ENCODE results near the gene RANBP1.

Gene RANBP1

DNA sequence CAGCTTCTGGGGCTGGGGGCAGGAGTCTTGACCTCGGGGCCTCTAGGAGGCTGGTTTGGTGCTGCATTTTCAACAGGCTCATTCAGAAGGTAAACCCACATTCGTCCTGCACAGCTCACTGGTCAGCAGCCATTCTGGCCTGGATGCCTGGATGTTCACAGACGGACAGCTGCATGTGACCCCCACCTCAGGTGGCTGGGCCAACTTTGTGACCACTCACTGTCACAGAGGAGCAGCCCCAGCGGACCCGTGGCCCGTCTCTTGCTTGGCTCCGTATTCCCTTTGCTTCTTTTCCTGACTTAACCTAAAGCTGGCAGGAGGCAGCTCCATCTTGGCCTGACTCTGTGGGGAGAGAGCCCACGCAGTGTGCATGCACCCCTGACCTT lies 27.6 kb upstream of the RANBP1 start:
- no peak for TF ChIP-seq Cebpa-rat (IDR thresholded peaks at IDR 0.05)
- peaks cover 21% of the 10 kb centered on the region for H3K4me1 ChIP-seq
- no peak overlapping the region for H3K9ac ChIP-seq
- peaks cover 95% of the 10 kb centered on the region for H4K20me1 ChIP-seq
- no peak overlapping the region for H3K27ac ChIP-seq
- no peaks in the 10 kb centered on the region for H3K9me3 ChIP-seq
- H3K4me3 ChIP-seq: no peak overlapping the region
- peaks cover 96% of the 10 kb centered on the region for H3K36me3 ChIP-seq
- no peak overlapping the region for H3K4me2 ChIP-seq
- no peaks in the 10 kb centered on the region for H3K27me3 ChIP-seq

DNA sequence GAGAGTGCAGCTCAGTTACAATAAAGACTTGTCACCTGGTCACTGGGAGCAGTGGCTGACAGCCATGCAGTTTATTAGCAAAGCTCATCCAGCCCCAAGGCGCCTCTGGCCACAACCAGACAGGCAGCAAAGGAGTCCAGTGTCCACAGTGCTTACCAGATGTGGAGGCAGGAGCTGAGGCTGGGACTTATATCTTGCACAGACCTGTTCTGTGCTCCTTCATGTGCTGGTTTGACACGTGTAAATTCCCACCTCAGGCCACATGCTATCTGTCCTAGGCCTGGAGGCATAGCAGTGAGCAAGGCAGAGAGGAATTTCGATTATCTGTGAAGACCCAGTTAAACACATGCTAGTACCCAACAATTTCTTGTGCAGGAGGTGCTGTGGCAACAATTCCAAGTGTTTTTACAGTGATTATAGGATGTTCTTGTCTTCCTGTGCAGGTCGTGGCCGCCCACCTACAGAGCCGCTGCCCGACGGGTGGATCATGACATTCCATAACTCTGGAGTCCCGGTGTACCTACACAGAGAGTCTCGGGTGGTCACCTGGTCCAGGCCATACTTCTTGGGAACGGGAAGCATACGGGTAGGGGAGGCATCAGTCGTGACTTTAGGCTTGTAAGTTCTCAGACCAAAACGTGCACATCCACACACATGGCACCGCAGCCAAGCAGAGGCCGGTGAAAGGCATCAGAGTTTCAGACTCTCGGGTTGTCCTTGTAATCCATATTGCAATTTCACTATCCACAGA lies 26.5 kb upstream of the RANBP1 start:
- Histone ChIP-seq H3K27ac (no peak overlapping the region), H3K9ac (no peak overlapping the region), H3K4me3 (no peak overlapping the region), H3K4me1 (peaks cover 10% of the 10 kb centered on the region), H3K9me3 (no peaks in the 10 kb centered on the region), H3K36me3 (peaks cover 98% of the 10 kb centered on the region), H3K27me3 (no peaks in the 10 kb centered on the region), H3K4me2 (no peak overlapping the region), H4K20me1 (peaks cover 94% of the 10 kb centered on the region)
- TF ChIP-seq Cebpa-rat (IDR thresholded peaks at IDR 0.05): no peak

DNA sequence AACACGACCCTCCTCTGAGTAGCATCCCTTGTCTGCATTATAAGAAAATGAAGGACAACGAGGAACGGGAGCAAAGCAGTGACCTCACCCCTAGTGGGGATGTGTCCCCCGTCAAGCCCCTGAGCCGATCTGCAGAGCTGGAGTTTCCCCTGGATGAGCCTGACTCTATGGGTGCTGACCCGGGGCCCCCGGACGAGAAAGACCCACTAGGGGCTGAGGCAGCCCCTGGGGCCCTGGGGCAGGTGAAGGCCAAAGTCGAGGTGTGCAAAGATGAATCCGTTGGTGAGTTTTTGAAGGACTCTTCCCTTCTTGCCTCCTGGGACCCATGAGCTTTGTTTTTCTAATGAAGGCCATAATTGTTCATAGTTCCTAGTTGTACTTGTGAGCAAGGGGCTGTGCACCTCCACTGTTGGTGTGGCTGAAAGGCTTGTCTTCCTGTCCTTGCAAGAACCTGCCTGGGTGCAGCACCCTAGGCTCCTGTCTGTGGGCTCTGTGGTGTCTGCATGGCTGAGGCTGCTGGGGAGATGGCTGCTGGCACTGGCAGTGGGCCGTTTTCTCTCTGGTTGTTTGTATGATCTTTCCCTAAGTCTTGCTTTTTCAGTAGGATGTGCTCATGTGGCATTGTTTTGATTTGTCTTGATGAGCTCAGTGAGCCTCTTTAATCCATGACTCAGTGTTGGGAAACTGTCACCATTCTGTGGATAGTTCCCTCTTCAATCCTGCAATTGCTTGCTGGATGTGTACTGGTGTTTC lies 25.8 kb upstream of the RANBP1 start:
- Histone ChIP-seq H3K27me3 (no peaks in the 10 kb centered on the region), H3K27ac (no peak overlapping the region), H3K4me3 (no peak overlapping the region), H3K4me2 (no peak overlapping the region), H4K20me1 (peaks cover 92% of the 10 kb centered on the region), H3K4me1 (peaks cover 2% of the 10 kb centered on the region), H3K9ac (no peak overlapping the region), H3K9me3 (no peaks in the 10 kb centered on the region), H3K36me3 (peaks cover 100% of the 10 kb centered on the region)
- no peak for TF ChIP-seq Cebpa-rat (IDR thresholded peaks at IDR 0.05)

DNA sequence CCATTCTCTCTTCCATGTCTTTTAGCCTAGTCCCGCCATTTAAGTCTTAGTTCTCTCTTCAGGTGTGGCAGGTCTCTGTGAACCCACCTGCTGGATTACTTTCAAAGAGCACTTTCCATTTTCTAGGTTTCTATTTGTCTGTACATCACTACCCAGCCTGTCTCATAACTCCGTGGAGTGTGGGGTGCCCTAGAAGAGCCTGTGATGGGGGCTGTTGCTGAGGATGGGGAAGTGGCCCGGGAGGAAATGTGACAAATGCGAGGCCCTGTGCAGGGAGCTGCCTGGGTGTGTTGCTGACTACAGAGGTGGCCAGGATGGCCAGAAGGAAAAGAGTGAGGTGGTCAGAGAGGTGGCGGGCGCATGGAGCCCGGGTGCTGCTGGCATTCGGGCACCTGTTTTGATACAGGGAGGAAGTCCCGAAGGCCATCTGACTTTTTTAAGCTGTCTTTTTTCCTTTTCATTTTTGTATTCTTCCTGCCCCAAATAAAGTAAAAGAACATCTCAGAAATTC lies 25.1 kb upstream of the RANBP1 start:
- Histone ChIP-seq H3K36me3 (peaks cover 100% of the 10 kb centered on the region), H3K4me1 (no peaks in the 10 kb centered on the region), H3K27ac (no peak overlapping the region), H3K4me3 (no peak overlapping the region), H3K9me3 (no peaks in the 10 kb centered on the region), H3K27me3 (no peaks in the 10 kb centered on the region), H4K20me1 (peaks cover 89% of the 10 kb centered on the region), H3K9ac (no peak overlapping the region; the same call in 1 of the 2 replicates), H3K4me2 (no peak overlapping the region)
- TF ChIP-seq Cebpa-rat (IDR thresholded peaks at IDR 0.05): no peak

DNA sequence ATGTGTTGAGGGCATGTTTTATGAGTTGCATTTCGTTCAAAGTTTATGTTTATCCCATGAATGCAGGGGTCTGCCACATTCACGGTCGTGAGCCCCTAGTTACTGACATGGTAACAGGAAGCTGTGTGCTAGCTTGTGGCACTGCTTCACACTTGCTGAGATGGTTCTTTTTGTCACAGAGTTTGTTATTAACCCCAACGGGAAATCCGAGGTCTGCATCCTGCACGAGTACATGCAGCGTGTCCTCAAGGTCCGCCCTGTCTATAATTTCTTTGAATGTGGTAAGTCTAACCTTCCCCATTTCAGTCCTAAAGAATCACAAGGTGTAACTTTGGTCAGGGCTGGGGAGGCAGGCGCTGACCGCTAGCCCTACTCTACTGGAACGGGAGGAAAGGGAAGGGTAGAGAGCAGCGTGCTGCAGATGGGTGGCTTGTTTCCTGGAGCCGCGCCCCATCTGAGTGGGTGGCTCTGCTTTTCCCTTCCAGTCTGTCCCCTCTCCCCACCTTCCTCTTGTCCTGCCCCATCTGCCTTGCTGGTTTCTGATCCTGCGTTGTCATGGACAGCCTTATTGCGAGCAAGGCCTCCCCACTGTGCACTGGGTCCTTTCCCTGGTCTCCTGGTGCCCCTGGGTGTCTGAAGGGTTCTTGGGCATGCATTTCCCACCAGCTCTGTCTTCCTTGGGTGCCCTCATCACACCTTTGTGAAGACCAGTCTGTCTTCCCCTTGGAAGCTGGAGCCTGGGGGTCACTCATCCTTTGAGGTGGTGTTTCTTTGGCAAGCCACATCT lies 24.0 kb upstream of the RANBP1 start:
- Histone ChIP-seq H3K4me2 (no peak overlapping the region), H3K36me3 (peaks cover 100% of the 10 kb centered on the region), H3K4me3 (no peak overlapping the region), H4K20me1 (peaks cover 86% of the 10 kb centered on the region), H3K9ac (no peak overlapping the region), H3K4me1 (no peaks in the 10 kb centered on the region), H3K27ac (no peak overlapping the region), H3K9me3 (no peaks in the 10 kb centered on the region), H3K27me3 (no peaks in the 10 kb centered on the region)
- no peak for TF ChIP-seq Cebpa-rat (IDR thresholded peaks at IDR 0.05)

DNA sequence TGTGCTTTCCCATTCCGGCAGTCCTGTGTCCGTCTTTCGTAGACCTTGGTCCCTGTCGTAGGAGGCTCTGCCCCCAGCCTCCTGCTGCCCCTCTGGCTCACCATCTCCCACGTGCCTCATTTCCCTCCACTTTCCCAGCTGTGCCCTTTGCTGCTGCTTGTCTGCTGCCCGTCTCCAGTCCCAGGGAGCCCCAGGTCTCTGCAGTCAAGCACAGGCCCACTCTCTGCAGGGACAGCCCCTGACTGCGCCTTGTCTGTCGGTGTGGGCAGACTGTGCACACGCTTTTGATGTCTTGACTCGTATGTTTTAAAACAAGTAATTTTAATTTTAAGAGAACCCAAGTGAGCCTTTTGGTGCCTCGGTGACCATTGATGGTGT lies 23.4 kb upstream of the RANBP1 start:
- peaks cover 86% of the 10 kb centered on the region for H4K20me1 ChIP-seq
- TF ChIP-seq Cebpa-rat (IDR thresholded peaks at IDR 0.05): no peak

DNA sequence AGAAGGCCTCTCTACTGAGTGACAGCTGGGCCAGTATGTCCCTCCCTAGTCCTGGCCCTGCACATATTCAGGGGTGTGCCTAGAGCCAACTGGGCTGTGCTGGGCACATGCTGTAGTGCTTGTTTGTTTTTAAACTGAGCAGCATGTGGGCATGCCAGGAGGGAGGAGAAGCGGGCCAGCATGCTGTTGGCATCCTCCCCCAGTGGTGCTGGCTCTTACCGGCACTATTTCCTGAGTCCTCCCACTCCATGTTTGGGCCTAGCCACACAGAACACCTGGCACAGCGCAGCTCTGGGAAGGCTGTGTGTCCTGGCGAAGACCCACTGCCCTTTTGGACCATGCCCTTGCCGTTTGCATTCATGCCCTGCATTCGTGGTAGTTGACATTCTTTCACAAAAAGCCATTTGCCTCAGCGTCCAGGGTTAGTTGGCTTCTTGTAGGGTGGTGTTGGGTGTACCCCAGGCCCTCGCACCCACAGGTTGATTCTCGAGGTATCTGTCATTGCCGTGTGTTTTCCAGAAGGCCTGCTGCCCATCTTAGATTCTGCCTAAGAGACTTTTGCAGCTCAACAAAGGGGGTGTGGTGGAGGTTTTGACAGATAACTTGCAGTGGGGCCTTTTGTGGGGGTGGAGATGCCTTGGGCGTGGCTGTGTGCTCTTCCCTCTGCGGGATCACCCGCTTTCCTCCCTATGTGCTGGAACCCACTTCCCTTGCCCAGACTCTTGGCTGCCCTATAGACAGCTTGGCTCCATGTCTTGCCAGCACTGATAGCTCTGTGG lies 22.3 kb upstream of the RANBP1 start:
- Histone ChIP-seq H3K4me2 (no peak overlapping the region), H3K9me3 (no peaks in the 10 kb centered on the region), H3K4me3 (no peak overlapping the region), H3K9ac (no peak overlapping the region), H3K27me3 (no peaks in the 10 kb centered on the region), H4K20me1 (peaks cover 79% of the 10 kb centered on the region), H3K4me1 (no peaks in the 10 kb centered on the region), H3K27ac (no peak overlapping the region), H3K36me3 (peaks cover 100% of the 10 kb centered on the region)
- no peak for TF ChIP-seq Cebpa-rat (IDR thresholded peaks at IDR 0.05)

More for the DNA sequence above, 23.4 kb upstream of the RANBP1 start:
- no peaks in the 10 kb centered on the region for H3K27me3 ChIP-seq
- peaks cover 100% of the 10 kb centered on the region for H3K36me3 ChIP-seq
- no peak overlapping the region for H3K4me2 ChIP-seq
- H3K4me3 ChIP-seq: no peak overlapping the region
- H3K4me1 ChIP-seq: no peaks in the 10 kb centered on the region
- no peaks in the 10 kb centered on the region for H3K9me3 ChIP-seq
- no peak overlapping the region for H3K27ac ChIP-seq
- no peak overlapping the region for H3K9ac ChIP-seq

DNA sequence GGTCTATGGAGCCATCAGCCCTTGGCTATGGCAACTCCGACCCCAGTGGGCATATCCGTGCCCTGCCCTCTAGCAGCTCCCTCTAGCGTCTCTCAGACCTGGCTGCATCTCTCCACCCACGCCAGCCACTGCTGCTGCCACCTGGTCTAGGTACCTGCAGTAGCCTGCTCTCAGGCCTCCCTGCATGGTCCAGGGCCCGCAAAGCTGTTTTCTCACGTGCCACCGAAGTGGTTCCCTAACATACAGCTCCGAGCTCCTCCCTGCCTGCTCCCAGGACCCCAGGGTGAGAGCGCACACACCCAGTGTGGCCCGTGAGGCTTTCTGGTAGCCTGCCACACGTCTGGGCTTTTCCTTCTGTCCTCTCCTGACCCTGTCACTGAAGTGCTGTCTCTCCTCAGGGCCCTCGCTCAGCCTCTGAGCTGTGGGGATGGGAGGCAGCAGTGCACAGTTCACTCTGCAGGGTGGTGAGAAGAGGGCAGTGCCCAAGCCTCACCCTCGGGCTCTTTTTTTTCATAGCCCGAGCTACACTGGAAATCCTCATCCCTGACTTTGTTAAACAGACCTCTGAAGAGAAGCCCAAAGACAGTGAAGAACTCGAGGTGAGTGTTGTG lies 21.6 kb upstream of the RANBP1 start:
- Histone ChIP-seq H3K36me3 (peaks cover 100% of the 10 kb centered on the region), H4K20me1 (peaks cover 79% of the 10 kb centered on the region), H3K4me1 (no peaks in the 10 kb centered on the region), H3K27me3 (no peaks in the 10 kb centered on the region), H3K4me2 (no peak overlapping the region), H3K27ac (no peak overlapping the region), H3K4me3 (no peak overlapping the region), H3K9ac (no peak overlapping the region), H3K9me3 (no peaks in the 10 kb centered on the region)
- no peak for TF ChIP-seq Cebpa-rat (IDR thresholded peaks at IDR 0.05)

DNA sequence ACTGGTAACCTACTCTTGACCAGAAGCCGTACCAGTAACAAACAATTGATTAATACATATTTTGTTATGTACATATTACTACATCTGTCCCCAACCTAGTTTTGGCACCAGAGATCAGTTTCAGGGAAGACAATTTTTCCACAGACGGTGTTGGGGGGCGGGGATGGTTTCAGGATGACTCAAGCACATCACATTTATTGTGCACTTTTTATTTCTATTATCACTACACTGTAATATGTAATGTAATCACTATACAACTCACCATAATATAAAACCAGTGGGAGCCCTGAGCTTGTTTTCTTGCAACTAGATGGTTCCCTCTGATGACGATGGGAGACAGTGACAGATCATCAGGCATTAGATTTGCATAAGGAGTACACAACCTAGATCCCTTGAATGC lies 20.4 kb upstream of the RANBP1 start:
- TF ChIP-seq Cebpa-rat (IDR thresholded peaks at IDR 0.05): no peak
- peaks cover 100% of the 10 kb centered on the region for H3K36me3 ChIP-seq
- H3K9me3 ChIP-seq: no peaks in the 10 kb centered on the region
- no peak overlapping the region for H3K27ac ChIP-seq
- H3K4me3 ChIP-seq: no peak overlapping the region
- H3K9ac ChIP-seq: no peak overlapping the region
- no peaks in the 10 kb centered on the region for H3K4me1 ChIP-seq
- peaks cover 78% of the 10 kb centered on the region for H4K20me1 ChIP-seq
- H3K27me3 ChIP-seq: no peaks in the 10 kb centered on the region
- H3K4me2 ChIP-seq: no peak overlapping the region

All from BLaER1 (cell line).